GM19438 (cell line): Measurements from ENCODE around the gene NASP.

ENCODE experiments used
- ATAC-seq: cut with Tn5 transposase; IDR thresholded peaks from one replicate; pipeline ENCODE4 v1.9.1; 2021; ENCODE audit warnings: low read depth; ENCODE audit not compliant: unreplicated experiment

Gene NASP

GRCh38 chr1:45583666-45584350, at the start of gene NASP:
TSS of gene NASP (plus strand) at chr1:45584041. CDS start at chr1:45584147, 106 bp downstream.
- peak; percentile 51 for ATAC-seq

- no peak for ATAC-seq
Measured at GRCh38 chr1:45535988-45536766, 47.7 kb upstream of the NASP start.

- no peak for ATAC-seq
Measured at GRCh38 chr1:45536886-45537285, 47.0 kb upstream of the NASP start.

- no peak for ATAC-seq
Measured at GRCh38 chr1:45541193-45541592, 42.6 kb upstream of the NASP start.

GRCh38 chr1:45542591-45542990, 41.2 kb upstream of the NASP start:
- no peak for ATAC-seq

GRCh38 chr1:45543581-45544417, 40.0 kb upstream of the NASP start:
- ATAC-seq: no peak

- ATAC-seq: no peak
Measured at GRCh38 chr1:45544530-45544929, 39.3 kb upstream of the NASP start.

- no peak for ATAC-seq
Measured at GRCh38 chr1:45545019-45545493, 38.8 kb upstream of the NASP start.

GRCh38 chr1:45545553-45546310, 38.1 kb upstream of the NASP start:
- no peak for ATAC-seq

GRCh38 chr1:45550401-45551351, 33.2 kb upstream of the NASP start, which contains the start of gene AKR1A1:
TSS of gene AKR1A1 (plus strand) at chr1:45550826. CDS start at chr1:45561795, 10,969 bp downstream.
- ATAC-seq: peak; percentile 93

- ATAC-seq: no peak
Measured at GRCh38 chr1:45551684-45552083, 32.2 kb upstream of the NASP start.

GRCh38 chr1:45552331-45552730, 31.5 kb upstream of the NASP start:
- ATAC-seq: no peak

- ATAC-seq: no peak
Measured at GRCh38 chr1:45554198-45554597, 29.6 kb upstream of the NASP start.

GRCh38 chr1:45557422-45557944, 26.4 kb upstream of the NASP start:
- ATAC-seq: no peak

GRCh38 chr1:45563843-45564242, 20.0 kb upstream of the NASP start:
- ATAC-seq: no peak

- ATAC-seq: no peak
Measured at GRCh38 chr1:45566722-45567121, 17.1 kb upstream of the NASP start.

GRCh38 chr1:45567911-45568310, 15.9 kb upstream of the NASP start:
- no peak for ATAC-seq

GRCh38 chr1:45568421-45568820, 15.4 kb upstream of the NASP start:
- no peak for ATAC-seq

GRCh38 chr1:45569571-45569961, 14.3 kb upstream of the NASP start:
- no peak for ATAC-seq
